ENCODE measurements around the gene KLHL33.

The KLHL33 gene

DNA sequence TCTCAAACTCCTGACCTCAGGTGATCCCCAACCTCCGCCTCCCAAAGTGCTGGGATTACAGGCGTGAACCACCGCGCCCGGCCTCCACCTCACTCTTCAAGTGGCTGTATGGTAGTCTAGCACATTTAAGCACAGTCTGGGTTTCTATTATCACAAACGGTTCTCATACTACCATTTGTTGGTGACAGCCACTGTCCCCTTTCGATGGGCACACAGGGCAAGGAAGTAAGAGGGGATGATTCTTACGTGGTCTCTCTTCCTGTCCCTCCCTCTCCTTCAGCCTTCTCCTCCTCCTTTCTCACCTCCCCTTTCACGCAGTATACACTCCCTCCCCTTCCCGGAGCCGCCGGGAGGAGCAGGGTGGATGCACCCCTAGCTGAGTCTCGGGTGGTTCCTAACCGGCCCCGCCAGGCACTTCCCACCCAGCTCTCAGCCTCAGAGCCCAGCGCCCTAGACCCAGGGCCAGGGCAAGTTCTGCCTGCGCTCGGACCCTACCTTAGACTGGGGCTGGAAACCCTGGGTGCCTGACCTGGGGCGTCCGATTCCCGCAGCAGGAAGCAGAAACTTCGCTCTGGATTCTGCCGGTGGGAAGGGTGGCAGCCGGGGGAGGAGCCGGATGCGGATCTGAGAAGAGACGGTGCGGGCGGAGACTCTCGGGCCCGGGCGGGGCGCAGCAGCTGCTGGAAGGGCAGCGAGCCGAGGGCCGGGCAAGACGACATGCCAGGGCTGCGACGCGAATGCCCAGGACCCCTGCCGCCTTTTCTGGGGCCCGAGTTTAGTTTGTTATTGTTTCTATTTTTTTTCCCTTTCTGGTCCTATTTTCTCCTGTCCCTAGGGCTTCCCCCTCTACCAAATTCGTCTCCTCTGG is 22.9 kb downstream of the KLHL33 start, which contains the start of gene TEP1:
Gene TEP1 (minus strand): TSS at position 626 of the 868 bp plus-strand sequence. CDS start 5,062 bp downstream, outside the sequence.
- DNase-seq = peak; percentile 84 to 89 (median 87)

DNA sequence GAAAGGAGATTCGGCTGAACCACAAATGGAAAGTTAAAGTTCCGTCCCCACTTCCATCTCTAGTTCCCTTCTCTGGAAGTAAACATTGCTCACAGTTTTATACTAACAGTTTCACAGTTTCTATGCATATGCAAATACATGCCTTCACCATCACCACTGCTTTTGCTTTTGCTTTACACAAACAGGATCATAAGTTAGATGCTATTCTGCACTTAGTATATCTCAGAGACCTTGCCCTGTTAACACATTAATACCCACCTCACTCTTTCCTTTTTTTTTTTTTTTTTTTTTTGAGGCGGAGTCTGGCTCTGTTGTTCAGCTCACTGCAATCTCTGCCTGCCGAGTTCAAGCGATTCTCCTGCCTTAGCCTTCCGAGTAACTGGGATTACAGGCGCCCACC is 23.6 kb downstream of the KLHL33 start:
- DNase-seq = no peak

DNA sequence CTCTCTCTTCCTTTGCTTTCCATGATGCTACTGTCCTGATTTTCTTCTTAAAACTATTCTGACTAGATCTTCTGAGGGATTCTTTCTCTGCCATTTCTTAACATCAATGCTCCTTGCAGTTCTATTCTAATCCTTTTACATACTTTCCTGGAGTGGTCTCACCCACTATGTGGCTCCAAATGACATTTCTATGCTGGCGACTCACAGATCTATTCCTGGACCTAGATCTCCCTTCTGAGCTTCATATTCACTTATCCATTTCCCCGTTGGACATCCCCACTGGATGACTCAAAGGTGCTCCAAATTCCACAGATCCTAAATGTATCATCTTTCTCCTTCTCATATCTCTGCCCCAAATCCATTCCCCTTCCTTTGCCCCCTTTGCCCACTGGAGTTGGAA is 26.7 kb downstream of the KLHL33 start:
- no peak for DNase-seq

DNA sequence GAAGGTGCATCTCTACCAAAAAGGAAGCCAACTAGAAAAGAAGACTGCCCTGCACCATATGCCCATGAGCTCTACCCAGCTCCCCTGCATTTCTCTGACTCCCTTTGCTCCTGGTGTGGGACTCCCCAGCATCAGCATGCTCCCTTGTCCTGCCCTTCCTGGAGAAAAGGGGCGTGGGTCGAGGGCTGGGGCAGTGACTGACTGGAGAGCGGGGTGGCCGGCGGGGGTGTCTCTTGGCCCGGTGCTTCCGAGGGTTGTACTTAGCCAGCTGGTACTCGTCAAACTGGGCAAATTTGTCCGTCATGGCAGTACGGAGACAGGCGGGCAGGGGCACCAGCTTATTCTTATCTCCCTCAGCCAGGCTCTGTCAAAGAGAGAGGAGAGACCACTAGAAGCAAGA is 32.4 kb downstream of the KLHL33 start:
- no peak for DNase-seq

DNA sequence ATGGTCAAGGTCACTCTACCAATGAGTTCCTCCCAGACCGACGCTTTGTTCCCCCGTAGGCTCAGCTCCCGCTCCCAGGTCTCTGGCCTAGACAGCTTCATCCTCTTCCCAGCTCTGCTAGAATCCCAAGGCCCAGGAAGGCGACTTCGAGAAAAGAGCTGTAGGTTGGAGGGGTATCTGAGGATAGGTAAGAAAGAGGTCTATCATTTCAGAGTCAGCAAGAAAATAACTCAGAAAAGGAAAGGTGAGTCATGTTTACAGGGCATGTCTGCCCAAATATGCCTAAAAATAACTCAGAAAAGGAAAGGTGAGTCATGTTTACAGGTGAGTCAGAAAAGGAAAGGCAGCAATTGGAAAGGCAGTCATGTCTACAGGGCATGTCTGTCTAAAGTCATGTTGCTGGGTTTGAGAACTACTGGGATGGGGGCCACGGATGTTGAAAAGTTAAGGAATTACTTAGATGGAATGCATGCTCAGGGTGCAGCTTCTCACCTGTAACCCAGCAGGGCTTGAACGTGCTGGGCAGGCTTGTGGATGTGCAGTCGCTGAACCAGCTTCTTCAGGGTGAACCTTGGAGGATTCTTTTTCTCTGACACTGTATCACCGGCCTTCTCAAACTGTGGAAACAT is 34.9 kb downstream of the KLHL33 start:
- no peak for DNase-seq

DNA sequence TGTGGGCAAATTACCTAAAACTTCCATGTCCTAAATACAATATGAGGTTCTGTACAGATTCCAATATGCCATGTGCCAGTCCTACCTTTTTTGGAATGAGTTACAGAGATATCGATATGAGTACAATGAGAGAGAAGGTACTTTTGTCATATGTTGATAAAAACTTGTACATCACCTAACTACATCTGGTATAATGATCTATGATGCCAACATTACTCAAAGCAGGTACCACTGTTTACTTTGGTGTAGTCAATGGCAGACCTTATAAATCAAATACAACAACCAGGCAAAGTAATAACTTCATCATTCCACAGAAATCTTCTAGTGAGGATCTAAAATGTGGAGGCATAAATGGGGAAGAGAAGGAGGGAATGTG is 35.4 kb downstream of the KLHL33 start:
- DNase-seq = no peak

DNA sequence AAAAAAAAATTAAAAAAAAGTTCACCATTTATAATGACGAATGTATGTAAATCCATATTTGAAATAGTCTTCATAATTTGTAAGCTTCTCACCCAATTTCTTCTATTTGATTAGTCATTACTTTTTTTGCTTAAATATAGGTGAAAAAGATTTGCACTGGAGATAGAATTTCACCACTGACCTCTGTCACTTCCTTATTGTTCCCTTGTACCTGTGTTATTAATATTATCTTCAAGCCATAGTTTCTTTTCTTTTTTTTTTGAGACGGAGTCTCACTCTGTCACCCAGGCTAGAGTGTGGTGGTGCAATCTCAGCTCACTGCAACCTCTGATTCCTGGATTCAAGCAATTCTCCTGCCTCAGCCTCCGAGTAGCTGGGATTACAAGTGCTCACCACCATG is 38.5 kb downstream of the KLHL33 start:
- no peak for DNase-seq

DNA sequence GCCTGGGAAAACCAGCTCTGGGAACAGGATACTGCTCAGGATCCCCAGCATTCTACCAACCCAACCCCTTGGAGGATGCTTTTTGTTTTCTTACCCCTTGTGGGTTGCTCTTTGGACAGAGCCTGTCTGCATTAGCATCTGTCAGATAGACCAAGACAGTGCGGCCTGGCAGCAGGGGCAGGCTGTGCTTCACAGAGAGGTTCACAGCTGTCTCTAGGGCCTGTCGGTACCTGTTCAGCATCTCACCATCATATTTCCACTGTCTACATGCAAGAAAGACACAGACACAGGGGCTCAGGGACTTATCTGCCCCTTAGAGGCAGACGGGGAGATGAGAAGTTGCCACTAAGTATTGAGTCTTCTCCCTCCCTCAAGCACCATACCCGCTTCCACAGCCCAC is 44.5 kb downstream of the KLHL33 start:
- no peak for DNase-seq

DNA sequence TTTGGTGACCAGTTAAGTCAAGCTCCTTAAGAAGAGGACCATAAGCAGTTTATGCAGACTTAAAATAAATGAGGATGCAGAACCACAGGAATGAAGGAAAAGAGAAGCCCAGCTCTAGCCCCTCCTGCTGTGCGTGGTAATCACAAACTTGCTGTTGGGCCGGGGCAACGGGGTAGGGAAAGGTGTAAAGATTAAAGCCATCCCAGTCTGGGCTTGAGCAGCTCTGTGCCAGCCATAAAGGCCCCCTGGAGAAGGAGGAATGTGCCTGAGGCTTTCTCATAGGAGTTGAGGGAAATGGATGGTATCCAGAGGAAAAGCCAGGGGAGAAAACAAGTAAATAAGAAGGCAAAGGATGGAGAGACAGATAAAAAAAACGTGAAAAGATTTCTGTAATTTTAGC is 47.8 kb downstream of the KLHL33 start:
- DNase-seq = no peak

DNA sequence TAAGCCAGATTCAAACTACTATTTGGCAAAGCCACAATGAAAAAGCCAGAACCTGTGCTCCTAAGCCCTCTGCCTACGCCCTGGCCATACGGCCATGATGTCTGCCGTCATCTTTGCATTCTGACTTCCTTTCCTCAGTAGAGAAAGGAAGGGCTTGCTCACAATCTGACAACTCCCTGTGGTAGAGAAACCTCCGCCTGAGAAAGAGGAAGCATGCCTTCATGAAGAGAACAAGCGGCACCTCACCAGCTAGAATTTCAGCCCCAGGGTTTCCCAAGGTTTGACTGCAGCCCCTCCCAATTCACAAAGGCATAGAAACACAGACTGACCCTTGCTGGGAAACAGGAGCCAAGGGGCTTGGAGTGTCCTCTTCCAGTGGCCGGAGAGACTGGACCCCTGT is 48.4 kb downstream of the KLHL33 start:
- no peak for DNase-seq

DNA sequence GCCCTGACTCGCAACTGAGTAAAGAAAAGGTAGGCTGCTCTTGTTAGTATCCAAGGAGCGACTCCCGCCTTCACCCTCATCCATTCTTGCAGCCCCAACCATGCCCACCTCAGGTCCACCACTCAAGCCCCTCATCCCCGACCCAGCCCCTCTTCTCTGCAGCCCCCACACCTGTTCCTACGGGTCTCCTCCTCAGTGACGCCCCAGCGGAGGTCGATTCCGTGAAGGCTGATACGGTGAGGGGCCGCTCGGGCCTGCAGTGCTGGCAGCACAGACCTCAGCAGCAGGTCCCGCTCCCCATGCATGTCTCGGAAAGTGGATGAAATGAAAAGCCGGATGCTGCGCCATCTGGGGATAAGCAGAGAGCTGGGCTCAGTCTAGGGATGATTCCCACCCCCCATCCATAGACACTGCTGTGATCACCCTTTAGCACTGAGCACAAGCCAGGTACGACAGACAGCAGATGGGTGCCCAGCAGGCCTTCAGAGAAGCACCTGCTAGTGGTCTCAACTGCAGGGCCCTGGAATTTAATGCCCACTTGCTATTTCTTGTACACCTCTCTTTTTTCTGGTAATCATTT is 49.6 kb downstream of the KLHL33 start:
- DNase-seq = no peak

DNA sequence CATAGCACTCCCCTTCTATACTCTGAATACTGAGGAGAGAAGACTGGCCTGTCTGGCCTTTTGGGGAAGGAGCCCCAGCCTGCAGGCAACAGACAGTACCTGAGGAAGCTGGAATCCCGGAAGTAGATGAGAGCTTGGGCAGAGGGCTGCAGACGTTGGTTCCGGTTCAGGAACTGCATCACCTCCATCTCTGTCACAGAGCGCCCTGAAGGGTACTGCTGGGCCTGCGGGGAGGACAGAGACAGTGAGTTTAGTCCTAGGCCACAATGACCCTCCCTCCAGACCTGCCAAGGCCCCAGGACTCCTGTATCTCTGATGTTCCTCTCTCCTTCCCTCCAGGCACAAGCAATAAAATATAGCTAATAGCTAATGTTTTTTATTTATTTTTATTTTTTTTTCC is 51.1 kb downstream of the KLHL33 start:
- no peak for DNase-seq

DNA sequence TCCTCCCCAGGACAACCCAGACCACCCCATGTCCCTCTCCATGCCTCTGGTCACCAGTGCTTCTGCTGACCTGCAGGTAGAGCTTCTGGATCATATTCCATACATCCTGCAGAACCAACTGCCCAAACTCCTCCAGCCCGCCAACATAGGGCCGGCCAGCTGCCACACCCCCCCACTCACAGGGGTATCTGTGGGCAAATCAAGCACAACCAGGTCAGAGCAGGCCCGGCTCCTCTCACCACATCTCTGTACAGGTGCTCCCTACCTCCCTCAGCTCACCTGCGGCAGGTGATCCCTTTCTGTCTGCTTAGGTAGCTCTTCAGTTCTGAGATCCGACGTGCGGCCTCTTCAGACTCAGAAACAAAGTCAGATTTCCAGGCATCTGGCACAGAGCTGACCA is 51.6 kb downstream of the KLHL33 start:
- DNase-seq = no peak

DNA sequence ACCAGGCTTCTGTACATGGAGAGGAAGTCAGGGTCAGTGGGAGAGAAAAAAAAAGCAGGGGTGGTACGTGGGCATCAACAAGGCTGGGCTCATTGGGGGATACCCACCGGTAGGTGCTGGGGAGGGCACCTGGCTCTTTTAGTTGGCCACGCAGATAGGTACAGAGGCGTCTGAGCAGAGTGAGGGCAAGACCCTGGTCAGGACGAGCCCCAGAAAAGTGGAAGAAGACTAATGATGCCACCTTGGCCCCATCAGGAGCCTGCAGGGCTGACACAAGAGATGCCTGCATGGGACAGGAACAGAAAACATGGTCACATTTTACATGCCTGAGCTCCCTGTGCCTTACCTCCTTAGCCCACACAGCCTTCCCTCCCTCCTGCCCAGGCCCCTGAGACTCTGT is 52.3 kb downstream of the KLHL33 start:
- no peak for DNase-seq

DNA sequence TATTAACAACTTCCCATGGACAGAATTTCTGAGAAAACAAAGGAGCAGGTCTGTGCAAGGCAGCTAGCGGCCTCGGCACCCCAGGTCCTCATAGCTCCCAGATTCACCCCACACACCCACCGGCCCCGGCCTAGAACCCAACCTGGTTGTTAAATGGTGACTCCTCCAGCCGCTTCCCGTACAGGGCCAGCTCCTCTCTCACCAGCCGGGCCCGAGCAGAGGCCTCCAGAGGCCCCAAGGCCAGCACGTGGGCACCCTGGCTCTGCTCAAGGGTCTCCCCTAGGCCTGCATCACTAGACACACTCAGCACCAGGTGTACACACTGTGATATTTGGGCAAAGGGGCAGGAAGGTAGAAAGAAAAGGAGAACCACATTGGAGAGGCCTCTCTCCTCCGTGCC is 52.9 kb downstream of the KLHL33 start:
- DNase-seq = no peak

DNA sequence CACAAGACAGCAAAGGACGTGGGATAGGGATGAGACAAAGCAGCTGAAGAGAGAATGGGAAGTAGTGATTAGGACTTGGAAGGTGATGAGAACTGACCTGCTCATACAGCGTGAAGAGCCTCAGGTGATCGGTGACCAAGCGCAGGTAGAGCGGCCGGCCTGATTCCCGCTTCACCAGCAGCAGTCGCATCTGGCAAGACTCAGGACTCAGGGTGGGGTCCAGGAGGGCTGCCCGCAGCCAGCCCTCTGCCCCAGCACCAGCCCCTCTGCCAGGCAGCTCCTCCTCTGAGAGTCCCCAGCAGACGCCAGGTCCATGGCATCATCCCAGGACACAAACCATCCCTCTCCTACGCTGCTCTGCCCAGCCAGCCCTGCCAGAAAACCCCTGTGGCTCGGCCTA is 53.4 kb downstream of the KLHL33 start:
- no peak for DNase-seq

DNA sequence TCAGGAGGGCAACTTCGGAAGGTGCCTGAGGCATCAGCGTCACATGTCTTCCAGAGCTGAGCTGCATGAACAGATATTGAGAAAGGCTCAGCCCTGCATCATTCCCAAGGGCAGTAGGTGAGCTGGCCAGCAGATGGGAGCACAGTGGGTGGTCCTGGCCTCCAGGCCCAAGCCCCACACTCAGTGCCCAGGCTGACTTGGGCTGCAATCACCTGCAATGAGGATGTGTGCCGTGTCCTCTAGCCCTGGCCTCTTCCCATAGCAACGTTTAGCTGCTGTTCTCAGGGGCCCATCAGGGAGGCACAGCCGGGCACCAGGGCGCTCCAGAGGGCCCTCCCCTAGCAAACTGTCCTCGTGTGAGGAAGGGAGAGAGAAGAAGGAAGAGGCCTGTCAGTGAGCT is 54.6 kb downstream of the KLHL33 start:
- DNase-seq = no peak

DNA sequence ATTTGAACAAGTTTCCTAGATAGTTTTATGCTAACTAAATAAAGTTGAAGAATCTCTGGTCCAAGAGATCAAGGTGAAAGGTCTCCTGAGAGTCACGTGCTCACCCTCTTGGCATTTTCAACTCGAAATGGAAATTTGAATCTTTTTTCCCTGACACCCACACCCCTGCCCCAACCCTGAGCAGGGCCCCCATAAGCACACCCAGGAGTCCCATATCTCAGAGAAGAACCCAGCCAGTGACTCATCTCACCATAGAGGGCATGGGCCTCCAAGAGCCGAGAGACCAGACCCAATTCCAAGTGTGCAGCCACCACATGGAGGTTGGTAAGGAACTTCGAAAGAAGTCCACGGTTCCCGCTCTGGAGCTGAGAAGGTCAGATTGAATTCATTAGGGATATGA is 55.3 kb downstream of the KLHL33 start:
- no peak for DNase-seq

DNA sequence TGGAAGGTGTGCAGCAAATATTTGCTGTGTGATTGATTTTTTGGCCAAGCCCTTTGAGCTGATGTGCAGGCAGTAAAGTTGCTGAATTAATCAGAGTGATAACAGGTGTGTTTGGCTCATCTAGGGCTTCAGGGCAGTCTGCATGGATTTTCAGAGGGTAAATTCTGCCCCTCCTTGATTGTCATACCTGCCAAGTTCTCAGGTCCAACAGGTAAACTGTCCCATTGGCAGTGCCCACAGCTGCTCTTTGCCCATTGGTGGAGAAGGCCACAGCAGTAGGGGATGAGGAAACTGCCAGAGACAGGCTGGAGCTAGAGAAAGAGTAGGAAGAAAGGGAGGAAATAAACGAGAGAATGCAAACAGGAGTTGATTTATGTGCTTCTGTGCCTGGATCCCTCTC is 56.2 kb downstream of the KLHL33 start:
- no peak for DNase-seq

DNA sequence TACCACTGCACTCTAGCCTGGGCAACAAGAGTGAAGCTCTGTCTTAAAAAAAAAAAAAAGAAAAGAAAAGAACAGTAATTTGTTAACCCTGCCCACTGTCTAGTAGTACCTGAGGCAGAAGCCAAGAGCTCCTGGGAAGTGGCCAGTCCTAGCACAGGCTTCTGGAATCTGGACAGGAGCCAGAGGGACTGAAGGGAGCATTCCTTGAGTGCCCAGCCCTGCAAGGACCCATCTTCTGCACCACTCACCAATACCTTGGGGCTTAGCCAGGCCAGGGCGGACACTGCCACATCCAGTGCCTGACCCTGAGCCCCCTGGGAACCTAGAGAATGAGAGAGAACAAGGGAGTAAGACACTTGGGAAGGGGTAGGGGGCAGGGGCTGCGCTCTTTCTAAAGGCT is 58.8 kb downstream of the KLHL33 start:
- no peak for DNase-seq

DNA sequence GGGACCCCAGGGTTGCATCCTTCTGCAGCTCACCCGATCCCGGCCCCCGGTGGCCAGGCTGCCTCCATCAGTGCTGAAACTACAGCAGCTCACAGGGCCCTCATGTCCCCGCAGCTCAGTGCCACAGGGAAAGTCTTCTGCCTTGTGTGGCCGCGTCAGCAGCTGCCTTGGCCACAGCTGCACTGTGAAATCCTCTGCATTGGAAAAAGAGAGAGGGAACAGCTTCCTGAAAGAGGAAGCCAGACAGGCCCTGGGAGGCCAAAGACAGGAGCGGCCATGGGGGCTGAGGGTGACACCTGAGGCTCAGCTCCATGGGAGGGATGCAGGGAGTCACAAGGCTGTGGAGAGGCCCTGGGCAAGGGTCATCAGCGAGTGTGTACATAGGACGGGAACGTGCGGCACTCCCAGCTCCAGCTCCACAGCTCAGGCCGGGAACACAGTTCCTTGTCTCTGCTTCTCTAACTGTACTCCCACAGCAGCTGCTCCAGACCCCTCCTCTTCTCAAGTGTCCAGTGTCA is 59.8 kb downstream of the KLHL33 start:
- DNase-seq = no peak
